Transverse colon (tissue), 4 donors: ENCODE data around the gene MXD4. TPM values are rescaled to one million over a fixed set of nuclear protein-coding genes. Genes with fewer than 3 reads are reported as not detected.

Source experiments
- DNase-seq: peaks from one replicate; pipeline ENCODE4 v3.0.0-alpha.2; 2019
- H3K27ac ChIP-seq, 4 donors: fragments of 200-600 bp; sonication (generic); 2 replicates each; pipeline ENCODE4 v1.5.1; 2016 to 2018; ENCODE audit warnings: inconsistent platforms in 4 of 4
- H3K27me3 ChIP-seq: fragments of 200-600 bp; sonication (generic); 2 replicates; pipeline ENCODE4 v1.5.1; 2017; ENCODE audit warnings: inconsistent platforms
- H3K36me3 ChIP-seq, 4 donors: fragments of 200-600 bp; sonication (generic); 2 replicates each; pipeline ENCODE4 v1.5.1; 2017 to 2019; ENCODE audit warnings: inconsistent platforms in 4 of 4
- H3K4me1 ChIP-seq, 4 donors: fragments of 200-600 bp; sonication (generic); 2 replicates each; pipeline ENCODE4 v1.5.1; 2017 to 2020; ENCODE audit warnings: inconsistent platforms in 4 of 4
- H3K4me3 ChIP-seq, 4 donors: fragments of 200-600 bp; sonication (generic); 1 replicate in 1 of 4; 2 replicates in 3 of 4; pipeline versions ENCODE4 v1.5.1 to v1.6.1; 2017 to 2019; ENCODE audit warnings: inconsistent platforms in 4 of 4
- H3K9me3 ChIP-seq, 2 donors: fragments of 200-600 bp; sonication (generic); 2 replicates each; pipeline ENCODE4 v1.5.1; 2017 to 2019; ENCODE audit warnings: inconsistent platforms in 2 of 2
- EP300 ChIP-seq: sonication (generic); formaldehyde crosslinking; IDR thresholded peaks from one replicate; pipeline ENCODE4 v1.6.1; 2017; ENCODE audit warnings: antibody characterized with exemption, low read depth
- POLR2A ChIP-seq: fragments of 450-650 bp; IDR thresholded peaks from one replicate; pipeline ENCODE4 v1.6.1; 2016; ENCODE audit warnings: antibody characterized with exemption, mild to moderate bottlenecking, moderate library complexity
- POLR2AphosphoS5 ChIP-seq, 3 donors: sonication (generic); formaldehyde crosslinking; IDR thresholded peaks; one replicate each; pipeline ENCODE4 v1.6.1; 2016; ENCODE audit warnings: antibody characterized with exemption in 3 of 3
- WGBS, 2 donors: methylation state at CpG; one replicate each; pipeline ENCODE4 v1.1.5; 2018; ENCODE audit warnings: low coverage in 1 of 2; 5-methylcytosine and 5-hydroxymethylcytosine counted together
- in situ Hi-C, 4 donors: fragments of 200-750 bp; cut with MboI; loops; one replicate each; pipeline versions ENCODE4 v1.15.0 to v1.15.1; 2017; ENCODE audit warnings: low sequenced_read_pairs in 3 of 4, low pct_ligation_motif_present in 1 of 4, low pct_unique_long_range_greater_than_20kb in 1 of 4
- intact Hi-C: fragments of 100-400 bp; cut with DNase I; formaldehyde crosslinking; loops from one replicate; pipeline ENCODE4 v1.15.1; 2023; ENCODE audit warnings: low total_unique reads
- total RNA-seq, 4 donors: library from RNA; depleted of rRNA; stranded (reverse); fragments of >200 nt; gene quantifications; one replicate each; pipeline ENCODE4 v1.1.0, GENCODE V29; 2016
- TF ChIP-seq, protein P1 (sequence below), 5 experiments: fragments of 200-600 bp in 3 of 5; fragments of 450-650 bp in 2 of 5; sonication (generic) in 3 of 5; IDR thresholded peaks; 1 replicate in 2 of 5; 2 replicates in 3 of 5; pipeline ENCODE4 v1.5.1; 2016 to 2017; ENCODE audit warnings: antibody characterized with exemption in 5 of 5, inconsistent platforms in 3 of 5, mild to moderate bottlenecking in 2 of 5, moderate library complexity in 1 of 5

Gene MXD4
- total RNA-seq, 4 donors from 2014 or later: 48.1 to 101 (median 57.7) TPM

DNA sequence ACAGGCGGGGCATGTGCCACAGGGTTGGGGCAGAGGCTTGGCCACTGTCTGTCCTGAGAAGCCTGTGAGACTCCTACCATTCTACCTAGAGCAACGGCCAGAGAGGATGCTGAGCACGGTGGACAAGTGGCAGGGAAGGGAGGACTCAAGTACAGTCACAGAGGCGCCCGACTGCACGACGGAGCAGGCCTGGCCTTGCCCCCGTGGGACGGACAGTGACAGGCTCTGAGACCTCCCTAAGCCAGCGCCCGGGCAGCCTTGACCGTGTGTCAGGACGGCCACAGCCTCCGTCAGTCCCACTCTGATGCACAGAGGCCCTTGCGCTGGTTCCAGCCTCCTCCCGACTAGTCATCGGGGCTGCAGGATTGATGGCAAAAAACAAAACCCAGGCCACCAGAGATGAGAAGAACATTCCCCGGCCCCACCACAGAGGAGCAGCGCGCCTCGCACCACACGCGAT is 36.7 kb upstream of the MXD4 start:
- intact Hi-C loops (no loop called here), in situ Hi-C loops (no loop called here)
- TF ChIP-seq POLR2A (no peak), EP300 (no peak), POLR2AphosphoS5 (IDR thresholded peaks at IDR 0.05) (no peak)
- TF ChIP-seq, protein P1, sequence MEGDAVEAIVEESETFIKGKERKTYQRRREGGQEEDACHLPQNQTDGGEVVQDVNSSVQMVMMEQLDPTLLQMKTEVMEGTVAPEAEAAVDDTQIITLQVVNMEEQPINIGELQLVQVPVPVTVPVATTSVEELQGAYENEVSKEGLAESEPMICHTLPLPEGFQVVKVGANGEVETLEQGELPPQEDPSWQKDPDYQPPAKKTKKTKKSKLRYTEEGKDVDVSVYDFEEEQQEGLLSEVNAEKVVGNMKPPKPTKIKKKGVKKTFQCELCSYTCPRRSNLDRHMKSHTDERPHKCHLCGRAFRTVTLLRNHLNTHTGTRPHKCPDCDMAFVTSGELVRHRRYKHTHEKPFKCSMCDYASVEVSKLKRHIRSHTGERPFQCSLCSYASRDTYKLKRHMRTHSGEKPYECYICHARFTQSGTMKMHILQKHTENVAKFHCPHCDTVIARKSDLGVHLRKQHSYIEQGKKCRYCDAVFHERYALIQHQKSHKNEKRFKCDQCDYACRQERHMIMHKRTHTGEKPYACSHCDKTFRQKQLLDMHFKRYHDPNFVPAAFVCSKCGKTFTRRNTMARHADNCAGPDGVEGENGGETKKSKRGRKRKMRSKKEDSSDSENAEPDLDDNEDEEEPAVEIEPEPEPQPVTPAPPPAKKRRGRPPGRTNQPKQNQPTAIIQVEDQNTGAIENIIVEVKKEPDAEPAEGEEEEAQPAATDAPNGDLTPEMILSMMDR (IDR thresholded peaks at IDR 0.05): no peak
- Histone ChIP-seq H3K36me3 (no peaks in the 10 kb centered on the region), H3K9me3 (no peaks in the 10 kb centered on the region), H3K27me3 (no peaks in the 10 kb centered on the region), H3K4me3 (no peak overlapping the region), H3K27ac (no peak overlapping the region), H3K4me1 (peaks cover 0 to 4% (median 0%) of the 10 kb centered on the region in 4 donors)
- no peak for DNase-seq
- WGBS, 2 donors: 91 to 100% methylated on average over 2 to 23 of the region's 23 CpGs

DNA sequence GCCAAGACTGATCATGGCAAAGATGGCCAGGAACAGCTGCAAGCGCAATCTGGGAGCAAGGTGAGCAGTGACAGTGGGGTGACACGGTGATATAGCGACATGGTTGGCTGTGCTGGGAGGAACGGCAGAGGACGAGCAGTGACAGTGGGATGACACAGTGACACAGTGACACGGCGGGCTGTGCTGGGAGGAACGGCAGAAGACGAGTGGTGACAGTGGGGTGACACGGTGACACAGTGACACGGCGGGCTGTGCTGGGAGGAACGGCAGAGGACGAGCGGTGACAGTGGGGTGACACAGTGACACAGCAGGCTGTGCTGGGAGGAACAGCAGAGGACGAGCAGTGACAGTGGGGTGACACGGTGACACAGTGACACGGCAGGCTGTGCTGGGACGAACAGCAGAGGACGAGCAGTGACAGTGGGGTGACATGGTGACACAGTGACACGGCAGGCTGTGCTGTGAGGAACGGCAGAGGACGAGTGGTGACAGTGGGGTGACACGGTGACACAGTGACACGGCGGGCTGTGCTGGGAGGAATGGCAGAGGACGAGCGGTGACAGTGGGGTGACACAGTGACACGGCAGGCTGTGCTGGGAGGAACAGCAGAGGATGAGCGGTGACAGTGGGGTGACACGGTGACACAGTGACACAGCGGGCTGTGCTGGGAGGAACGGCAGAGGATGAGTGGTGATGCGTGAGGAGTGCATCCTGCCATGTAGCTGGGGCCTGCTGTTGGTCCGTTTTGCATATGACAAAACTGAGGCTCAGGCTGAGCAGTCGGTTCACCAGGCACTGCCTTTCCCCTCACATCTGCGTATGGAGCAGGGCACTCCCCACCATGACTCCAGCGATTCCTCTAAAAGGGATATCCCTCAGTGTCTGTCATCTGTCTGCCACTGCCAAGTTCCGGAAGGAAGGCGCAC is 36.0 kb upstream of the MXD4 start:
- Histone ChIP-seq H3K9me3 (no peaks in the 10 kb centered on the region), H3K27ac (no peak overlapping the region), H3K36me3 (no peaks in the 10 kb centered on the region), H3K27me3 (no peaks in the 10 kb centered on the region), H3K4me3 (no peak overlapping the region), H3K4me1 (peaks cover 0 to 4% (median 0%) of the 10 kb centered on the region in 4 donors)
- in situ Hi-C loops (no loop called here), intact Hi-C loops (no loop called here)
- no peak for DNase-seq
- TF ChIP-seq POLR2AphosphoS5 (IDR thresholded peaks at IDR 0.05) (no peak), POLR2A (no peak), EP300 (no peak)
- TF ChIP-seq, protein P1 (IDR thresholded peaks at IDR 0.05): no peak
- 90 to 91% methylated on average over 25 to 40 of the region's 40 CpGs for WGBS, 2 donors

DNA sequence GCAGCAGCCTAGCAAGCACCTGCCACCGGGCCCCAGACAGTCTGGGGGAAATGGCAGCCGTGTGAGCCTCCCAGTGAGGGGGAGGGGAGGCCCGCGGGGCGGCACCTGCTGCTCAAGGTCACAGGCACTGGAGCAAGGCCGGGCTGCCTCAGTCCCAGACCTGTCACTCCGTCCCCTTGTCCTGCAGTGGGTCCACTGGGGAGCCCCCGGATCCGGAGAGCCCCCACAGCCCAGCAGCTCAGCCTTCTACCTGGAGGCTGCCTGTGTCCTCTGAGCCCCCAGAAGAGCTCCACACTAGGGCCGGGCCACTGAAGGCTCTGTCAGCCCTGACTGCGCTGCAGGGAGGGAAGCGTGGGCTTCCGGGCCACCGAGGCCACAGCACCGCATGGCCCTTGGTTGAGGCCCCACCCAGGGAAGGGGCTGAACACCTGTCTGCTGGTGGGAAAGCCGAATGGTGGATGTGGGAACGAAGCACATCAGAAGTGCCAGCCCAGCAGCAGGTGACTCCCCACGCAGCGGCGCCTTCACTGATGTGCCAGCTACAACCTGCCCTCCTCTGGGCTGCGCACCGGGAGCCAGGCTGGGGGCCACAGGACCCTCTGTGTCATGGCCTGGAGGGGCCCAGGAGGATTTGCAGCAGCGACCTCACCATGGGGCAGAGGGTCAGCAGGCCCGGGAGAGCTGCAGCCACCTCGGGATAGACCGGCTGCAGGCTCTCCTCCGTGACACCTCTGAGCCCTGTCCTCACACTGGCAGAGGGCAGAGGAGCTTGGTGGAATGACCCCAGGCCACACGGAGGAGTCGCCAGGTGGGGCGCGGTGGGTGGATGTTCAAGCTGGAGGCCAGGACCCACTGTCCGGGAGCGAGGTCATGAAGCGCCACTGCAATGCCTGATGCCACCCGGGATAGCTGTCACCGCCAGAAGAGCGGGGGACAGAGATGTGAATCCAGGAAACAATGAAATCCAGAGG is 35.0 kb upstream of the MXD4 start:
- Histone ChIP-seq H3K9me3 (no peaks in the 10 kb centered on the region), H3K4me1 (peaks cover 0 to 4% (median 0%) of the 10 kb centered on the region in 4 donors), H3K27ac (no peak overlapping the region), H3K4me3 (no peak overlapping the region), H3K27me3 (no peaks in the 10 kb centered on the region), H3K36me3 (no peaks in the 10 kb centered on the region)
- no peak for DNase-seq
- intact Hi-C loops: no loop called here
- TF ChIP-seq POLR2A (no peak), EP300 (no peak), POLR2AphosphoS5 (IDR thresholded peaks at IDR 0.05) (no peak)
- TF ChIP-seq, protein P1 (IDR thresholded peaks at IDR 0.05): no peak
- in situ Hi-C loops: no loop called here
- WGBS, 2 donors: 86 to 96% methylated on average over 4 to 30 of the region's 37 CpGs
